ENCODE measurements around the gene NGB. TPM values are rescaled to one million over a fixed set of nuclear protein-coding genes. Genes with fewer than 3 reads are reported as not detected.

Gene NGB
- total and polyA plus RNA-seq, 2 of the 8 experiments (the other 6 are each of a cell fraction or from before 2014, with no cell fraction given) = 0.30 to 0.60 TPM

- CTCF ChIA-PET (ENCODE audit: partially characterized antibody) = interaction anchor here (1.0 to 5.6 kb wide), 12 partner anchors 9 to 398 kb away, joined by 3 to 32 read pairs (median 4); no protein-coding TSS in a partner anchor
- no peak overlapping the region for H3K23ac ChIP-seq (ENCODE audit: insufficient read length)
- WGBS, 2 experiments (ENCODE audit: extremely low coverage in 1 of 2, insufficient coverage in 1 of 2, insufficient read length in 1 of 2, insufficient replicate concordance in 2 of 2, low coverage in 1 of 2, low lambda C conversion rate in 2 of 2, missing lambda C conversion rate in 1 of 2) = 70% methylated on average over 4 of the region's 4 CpGs; no CpG with 5 or more reads in 1 of the 2 experiments
- no peak overlapping the region for H3K56ac ChIP-seq (replicated peaks; ENCODE audit: insufficient read length, low read depth, low read length)
- no peak overlapping the region for H3K4ac ChIP-seq (replicated peaks; ENCODE audit: insufficient read length, low read depth, low read length)
- POLR2A ChIA-PET (ENCODE audit: partially characterized antibody) = interaction anchor here (1.6 kb wide), 1 partner anchor 8 kb away, joined by 7 read pairs; no protein-coding TSS in a partner anchor
- H3K18ac ChIP-seq (ENCODE audit: extremely low read depth, low read length) = no peak overlapping the region
- H3K4me3 ChIP-seq (ENCODE audit: extremely low read depth in 1 of 4, insufficient read depth in 2 of 4, low read depth in 3 of 4, low read length in 4 of 4) = no peak overlapping the region
- no peak overlapping the region for H3K9ac ChIP-seq (replicated peaks in 1 of 4; ENCODE audit: extremely low read depth in 1 of 4, low read depth in 3 of 4, low read length in 3 of 4)
- no peaks in the 10 kb centered on the region for H3K79me1 ChIP-seq (ENCODE audit: low read depth, low read length)
- no peak overlapping the region for H2AK5ac ChIP-seq (ENCODE audit: low read depth, low read length)
- no peak overlapping the region for H2BK12ac ChIP-seq (ENCODE audit: low read depth, low read length)
- H4K8ac ChIP-seq (ENCODE audit: extremely low read depth, insufficient read depth, low read length) = no peak overlapping the region
- H3K14ac ChIP-seq (ENCODE audit: insufficient read length) = no peak overlapping the region
- H2AFZ ChIP-seq (ENCODE audit: low read length) = no peak overlapping the region
- H3K4me2 ChIP-seq (ENCODE audit: insufficient read depth in 1 of 2, low read depth in 2 of 2, low read length in 2 of 2) = no peak overlapping the region
- DNase-seq (ENCODE audit: low read depth in 1 of 2, low spot score in 2 of 2) = no peak
- H3K4me1 ChIP-seq (replicated peaks in 1 of 4; ENCODE audit: control insufficient read depth in 3 of 4, insufficient read depth in 4 of 4, low read length in 3 of 4) = peaks cover 0 to 9% (median 5%) of the 10 kb centered on the region in 4 experiments; a peak in 3 of 7 replicates
- no peak overlapping the region for H2BK120ac ChIP-seq (replicated peaks; ENCODE audit: low read depth, low read length)
- H3K36me3 ChIP-seq (ENCODE audit: control insufficient read depth in 2 of 4, insufficient read depth in 4 of 4, low read length in 3 of 4) = peaks cover 0 to 5% (median 2%) of the 10 kb centered on the region in 4 experiments; a peak in 2 of 8 replicates
- H3K27me3 ChIP-seq (replicated peaks in 1 of 4; ENCODE audit: control insufficient read depth in 3 of 4, extremely low read depth in 1 of 4, insufficient read depth in 3 of 4, low read length in 3 of 4) = peaks cover 15 to 42% (median 38%) of the 10 kb centered on the region in 4 experiments
- H4K91ac ChIP-seq (replicated peaks; ENCODE audit: insufficient read length, low read length) = no peak overlapping the region
- H2BK20ac ChIP-seq (ENCODE audit: low read length) = no peak overlapping the region
- no peak overlapping the region for H2BK5ac ChIP-seq (ENCODE audit: low read depth, low read length)
- H4K5ac ChIP-seq (ENCODE audit: insufficient read length, low read depth, low read length) = no peak overlapping the region
- H3K79me2 ChIP-seq (ENCODE audit: control insufficient read depth in 1 of 2, insufficient read depth in 2 of 2, low read length in 2 of 2) = no peaks in the 10 kb centered on the region
- H3K23me2 ChIP-seq (ENCODE audit: low read depth, low read length) = peaks cover 5% of the 10 kb centered on the region; the same call in 1 of the 2 replicates
- H4K20me1 ChIP-seq (replicated peaks in 1 of 2; ENCODE audit: control insufficient read depth in 1 of 2, insufficient read depth in 2 of 2, low read length in 2 of 2) = peaks cover 0 to 1% of the 10 kb centered on the region in 2 experiments
- no peak for FAIRE-seq
- H3K9me3 ChIP-seq (ENCODE audit: insufficient read depth in 2 of 2, low read depth in 1 of 2, low read length in 1 of 2) = no peaks in the 10 kb centered on the region
- H3K27ac ChIP-seq (ENCODE audit: low read depth, low read length) = no peak overlapping the region
- H2BK15ac ChIP-seq (ENCODE audit: low read length) = no peak overlapping the region
- TF ChIP-seq HDAC2 (IDR thresholded peaks at IDR 0.05; ENCODE audit: borderline replicate concordance in 1 of 2, low read depth in 2 of 2, low read length in 2 of 2) (no peak), SRF (IDR thresholded peaks at IDR 0.05; ENCODE audit: low read depth, low read length) (no peak), FOSL1 (IDR thresholded peaks at IDR 0.05; ENCODE audit: insufficient read depth, low read depth, low read length) (no peak), POLR2A (IDR thresholded peaks at IDR 0.05; ENCODE audit: control extremely low read depth in 1 of 2, low read depth in 2 of 2, low read length in 2 of 2) (no peak), PHF8 (conservative IDR thresholded peaks at IDR 0.05; ENCODE audit: low read depth, low read length) (no peak), MAX (IDR thresholded peaks at IDR 0.05) (no peak), RXRA (IDR thresholded peaks at IDR 0.05; ENCODE audit: insufficient read depth, low read depth, low read length) (no peak), SIX5 (IDR thresholded peaks at IDR 0.05; ENCODE audit: low read depth, low read length) (no peak), TAF7 (optimal IDR thresholded peaks at IDR 0.05; ENCODE audit: borderline replicate concordance, low read depth, low read length) (no peak), EGR1 (IDR thresholded peaks at IDR 0.05; ENCODE audit: borderline replicate concordance, low read depth, low read length) (no peak), RFX5 (IDR thresholded peaks at IDR 0.05; ENCODE audit: borderline replicate concordance, low read depth, low read length) (no peak), POLR2AphosphoS5 (IDR thresholded peaks at IDR 0.05; ENCODE audit: low read depth, low read length) (no peak), KDM5A (IDR thresholded peaks at IDR 0.05; ENCODE audit: low read length) (no peak), YY1 (IDR thresholded peaks at IDR 0.05; ENCODE audit: low read depth, low read length) (no peak), BRCA1 (IDR thresholded peaks at IDR 0.05; ENCODE audit: low read depth, low read length) (no peak)
Observed at GRCh38 chr14:77273796-77274195, 2.8 kb upstream of the NGB start.

All from H1 (cell line).